Large intestine (tissue), 3 donors: ENCODE measurements around the gene CBFB. TPM values are rescaled to one million over a fixed set of nuclear protein-coding genes. Genes with fewer than 3 reads are reported as not detected.

Experiments used
- DNase-seq, 2 donors: peaks; one replicate each; pipeline versions ENCODE4 v3.0.0 to v3.0.0-alpha.2; 2013
- H3K27ac ChIP-seq: one replicate; pipeline ENCODE4 v1.5.1; 2013; ENCODE audit warnings: low read length
- H3K27me3 ChIP-seq: 2 replicates; pipeline ENCODE4 v1.6.1; 2013; ENCODE audit warnings: low read length; ENCODE audit not compliant: control insufficient read depth, insufficient read depth
- H3K36me3 ChIP-seq: 2 replicates; pipeline ENCODE4 v1.6.1; 2013; ENCODE audit warnings: low read length; ENCODE audit not compliant: control insufficient read depth, insufficient read depth
- H3K4me1 ChIP-seq: one replicate; pipeline ENCODE4 v1.6.1; 2013; ENCODE audit warnings: low read length; ENCODE audit not compliant: control insufficient read depth, insufficient read depth
- H3K4me3 ChIP-seq: one replicate; pipeline ENCODE4 v1.5.1; 2013; ENCODE audit warnings: low read length
- H3K9me3 ChIP-seq: one replicate; pipeline ENCODE4 v1.6.1; 2013; ENCODE audit warnings: mild to moderate bottlenecking, low read depth, low read length, moderate library complexity; ENCODE audit not compliant: control insufficient read depth
- WGBS: methylation state at CpG from one replicate; pipeline ENCODE4 v1.1.5; 2013; ENCODE audit warnings: low lambda C conversion rate; ENCODE audit not compliant: insufficient coverage; 5-methylcytosine and 5-hydroxymethylcytosine counted together
- polyA plus RNA-seq: library from polyadenylated mRNA; unstranded; fragments of 120-200 nt; gene quantifications from one replicate; pipeline ENCODE4 v1.2.1, GENCODE V29; 2013

Gene CBFB
- polyA plus RNA-seq, 1 donor = 25.1 TPM

DNA sequence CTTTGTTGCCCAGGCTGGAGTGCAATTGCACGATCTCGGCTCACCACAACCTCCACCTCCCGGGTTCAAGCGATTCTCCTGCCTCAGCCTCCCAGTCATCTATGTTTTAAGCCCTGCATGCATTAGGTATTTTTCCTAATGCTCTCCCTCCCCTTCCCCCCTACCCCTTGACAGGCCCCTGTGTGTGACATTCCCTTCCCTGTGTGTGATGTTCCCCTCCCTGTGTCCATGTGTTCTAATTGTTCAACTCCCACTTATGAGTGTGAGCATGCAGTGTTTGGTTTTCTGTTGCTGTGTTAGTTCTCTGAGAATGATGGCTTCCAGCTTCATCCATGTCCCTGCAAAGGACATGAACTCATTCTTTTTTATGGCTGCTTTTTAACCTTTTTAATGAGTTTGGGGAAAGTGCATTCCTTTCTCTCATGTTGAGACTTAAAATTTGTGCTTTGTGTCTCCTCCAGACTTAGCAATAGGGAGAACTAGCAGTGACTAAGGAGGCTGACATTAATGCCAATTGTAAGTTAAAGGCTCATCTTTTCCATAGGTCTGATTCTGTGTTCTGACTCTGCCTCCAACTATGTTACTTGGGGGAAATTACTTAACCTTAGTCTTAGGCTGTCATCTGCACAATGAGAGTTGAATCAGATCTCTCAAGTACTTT lies 63.1 kb downstream of the CBFB start:
- Histone ChIP-seq H3K27me3 (no peaks in the 10 kb centered on the region), H3K36me3 (peaks cover 7% of the 10 kb centered on the region), H3K4me1 (no peaks in the 10 kb centered on the region), H3K27ac (no peak overlapping the region), H3K9me3 (no peaks in the 10 kb centered on the region), H3K4me3 (no peak overlapping the region)
- no peak for DNase-seq
- no CpG with 5 or more reads among the region's 4 CpGs for WGBS

DNA sequence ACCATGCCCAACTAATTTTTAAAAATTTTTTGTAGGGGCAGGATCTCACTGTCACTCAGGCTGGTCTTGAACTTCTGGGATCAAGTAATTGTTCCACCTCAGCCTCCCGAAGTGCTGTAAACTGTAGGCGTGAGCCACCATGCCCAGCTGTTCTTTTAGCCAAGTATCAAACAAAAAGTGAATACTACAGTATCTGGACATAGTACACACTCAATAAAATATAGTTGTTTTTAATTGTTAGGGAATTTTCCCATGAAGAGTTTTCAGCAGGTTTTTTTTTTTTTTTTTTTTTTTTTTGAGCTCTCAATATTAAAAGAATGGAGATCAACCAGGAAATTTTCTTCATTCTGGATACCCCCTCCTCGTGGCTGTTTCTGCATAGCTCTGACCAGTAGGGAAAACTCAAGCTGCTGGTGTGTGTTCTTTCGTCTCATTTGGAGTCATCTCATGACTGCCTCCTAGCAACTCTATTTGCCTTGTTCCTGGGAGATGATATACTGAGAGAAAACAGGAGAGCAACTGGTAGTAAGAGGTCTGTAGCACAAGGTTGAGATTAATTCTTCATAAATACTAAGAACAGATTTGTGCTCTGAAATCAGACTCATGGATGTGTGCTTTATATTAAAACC lies 64.3 kb downstream of the CBFB start:
- Histone ChIP-seq H3K9me3 (no peaks in the 10 kb centered on the region), H3K36me3 (peaks cover 7% of the 10 kb centered on the region), H3K27me3 (no peaks in the 10 kb centered on the region), H3K4me3 (no peak overlapping the region), H3K4me1 (no peaks in the 10 kb centered on the region), H3K27ac (no peak overlapping the region)
- WGBS = no CpG with 5 or more reads among the region's 4 CpGs
- DNase-seq = no peak

GRCh38 chr16:67098599-67098998 lies 69.7 kb downstream of the CBFB start:
- peaks cover 6% of the 10 kb centered on the region for H3K36me3 ChIP-seq
- no peaks in the 10 kb centered on the region for H3K27me3 ChIP-seq
- H3K9me3 ChIP-seq = no peaks in the 10 kb centered on the region
- no peak for DNase-seq
- no CpG with 5 or more reads among the region's 2 CpGs for WGBS
- no peaks in the 10 kb centered on the region for H3K4me1 ChIP-seq
- no peak overlapping the region for H3K27ac ChIP-seq
- no peak overlapping the region for H3K4me3 ChIP-seq

DNA sequence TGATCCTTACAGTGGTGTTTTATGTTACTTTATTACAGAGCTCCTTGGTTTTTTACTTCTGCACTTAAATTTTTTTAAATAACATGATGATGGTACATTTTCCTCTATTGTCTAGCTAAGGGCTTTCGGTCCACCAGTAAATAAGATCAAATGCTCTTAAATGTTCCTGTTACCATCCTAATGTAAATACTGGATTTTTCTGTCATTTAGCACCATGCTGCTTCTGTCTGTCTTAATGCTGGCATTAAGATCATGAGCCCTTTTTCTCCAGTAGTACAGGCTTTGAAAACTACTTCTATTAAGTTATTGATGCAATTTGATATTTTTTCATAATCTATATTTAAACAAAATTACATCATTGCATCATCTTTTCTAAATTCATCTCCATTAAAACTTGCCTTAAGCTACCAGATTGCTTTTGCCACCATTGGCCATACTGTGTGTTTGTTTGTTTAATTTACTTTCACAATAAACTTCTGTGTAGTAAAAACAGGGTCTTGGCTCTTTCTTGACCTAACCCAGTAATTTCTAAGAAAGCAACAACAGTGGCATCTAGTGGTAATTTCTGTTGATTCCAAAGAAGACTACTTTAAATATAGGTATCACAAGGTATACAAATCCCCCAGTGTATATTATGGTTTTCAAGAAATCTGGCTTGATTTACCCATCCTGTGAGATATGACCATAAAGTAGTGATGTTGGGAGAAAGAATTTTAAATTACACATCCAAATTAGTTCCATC lies 71.8 kb downstream of the CBFB start:
- Histone ChIP-seq H3K36me3 (peaks cover 3% of the 10 kb centered on the region), H3K9me3 (no peaks in the 10 kb centered on the region), H3K27ac (no peak overlapping the region), H3K4me1 (no peaks in the 10 kb centered on the region), H3K27me3 (no peaks in the 10 kb centered on the region), H3K4me3 (no peak overlapping the region)
- peak in 1 of 2 donors; percentile 17 for DNase-seq
- no CpG with 5 or more reads among the region's 1 CpG for WGBS

DNA sequence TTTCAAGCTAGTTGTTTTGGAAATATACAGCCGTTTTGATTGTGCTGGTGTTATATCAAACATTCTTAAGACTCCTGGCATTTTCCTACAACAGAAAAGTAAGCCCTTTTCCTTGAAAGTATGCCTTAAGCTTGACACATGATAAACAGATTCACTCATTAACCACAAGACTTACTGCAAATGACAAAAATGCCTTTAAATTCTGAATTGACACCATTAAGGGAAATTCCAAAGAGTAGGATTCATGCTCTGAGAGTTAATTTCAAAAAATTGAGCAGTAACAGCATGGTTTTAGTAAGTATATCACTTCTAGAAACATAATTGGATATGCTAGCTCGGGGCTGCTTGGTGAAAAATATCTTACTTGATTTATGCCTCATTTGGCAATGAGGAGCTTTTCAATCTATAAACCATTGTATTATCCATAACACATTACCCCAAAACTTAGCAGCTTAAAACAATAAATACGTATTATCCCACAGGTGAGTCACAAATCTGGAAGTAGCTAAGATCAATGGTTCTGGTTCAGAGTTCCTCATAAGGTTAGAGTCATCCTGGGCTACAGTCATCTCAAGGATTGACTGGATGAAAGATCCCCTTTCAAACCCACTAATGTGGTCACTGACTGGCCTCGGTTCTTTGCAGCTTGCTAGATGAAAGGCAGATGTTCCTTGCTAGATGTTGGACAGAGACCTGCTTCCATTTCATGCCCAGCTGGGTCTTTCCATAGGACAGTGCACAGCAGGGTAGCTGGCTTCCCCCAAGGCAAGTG lies 72.5 kb downstream of the CBFB start:
- H3K27ac ChIP-seq = no peak overlapping the region
- WGBS = 86% methylated on average over 1 of the region's 4 CpGs

DNA sequence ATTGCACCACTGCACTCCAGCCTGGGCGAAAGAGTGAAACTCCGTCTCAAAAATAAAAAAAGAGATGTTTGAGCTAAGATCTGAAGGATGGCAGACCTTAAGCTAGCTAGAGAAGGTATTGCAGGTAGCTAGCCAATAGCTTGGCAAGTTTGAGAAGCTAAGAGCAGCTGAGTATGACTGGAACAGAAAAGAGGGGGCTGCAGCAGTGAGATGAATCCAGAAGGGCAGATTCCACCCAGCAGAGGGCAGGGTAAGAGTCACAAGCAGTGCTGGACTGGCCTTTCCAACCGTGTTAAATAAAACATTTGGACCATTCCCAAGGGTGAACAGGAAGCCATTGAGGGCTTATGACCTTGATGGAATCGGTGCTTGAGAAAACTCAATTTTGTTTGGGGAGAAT lies 75.1 kb downstream of the CBFB start:
- Histone ChIP-seq H3K4me3 (no peak overlapping the region), H3K9me3 (no peaks in the 10 kb centered on the region), H3K27me3 (no peaks in the 10 kb centered on the region), H3K4me1 (peaks cover 4% of the 10 kb centered on the region), H3K27ac (no peak overlapping the region), H3K36me3 (no peaks in the 10 kb centered on the region)
- no CpG with 5 or more reads among the region's 4 CpGs for WGBS
- DNase-seq = peak in 1 of 2 donors; percentile 23

More for the DNA sequence above, 72.5 kb downstream of the CBFB start:
- no peaks in the 10 kb centered on the region for H3K27me3 ChIP-seq
- no peak for DNase-seq
- H3K4me1 ChIP-seq = no peaks in the 10 kb centered on the region
- peaks cover 3% of the 10 kb centered on the region for H3K36me3 ChIP-seq
- no peaks in the 10 kb centered on the region for H3K9me3 ChIP-seq
- no peak overlapping the region for H3K4me3 ChIP-seq

DNA sequence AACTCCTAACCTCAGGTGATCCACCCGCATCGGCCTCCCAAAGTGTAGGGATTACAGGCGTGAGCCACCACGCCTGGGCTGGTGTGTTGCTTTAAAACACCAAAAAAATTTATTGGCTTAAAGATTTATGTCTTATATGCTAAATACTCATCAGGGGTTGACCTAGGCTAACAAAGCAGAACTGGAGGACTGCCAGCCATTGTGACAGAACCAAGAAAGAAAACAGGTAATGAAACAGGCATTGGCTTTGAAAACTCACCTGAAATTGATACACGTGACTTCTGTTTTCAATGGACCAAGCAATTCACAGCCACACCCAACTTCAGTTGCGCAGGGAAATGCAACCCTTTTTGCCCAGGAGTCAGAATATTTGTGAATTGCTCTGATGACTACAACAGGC lies 75.9 kb downstream of the CBFB start:
- Histone ChIP-seq H3K27ac (no peak overlapping the region), H3K27me3 (no peaks in the 10 kb centered on the region), H3K4me3 (no peak overlapping the region), H3K4me1 (peaks cover 7% of the 10 kb centered on the region), H3K9me3 (no peaks in the 10 kb centered on the region), H3K36me3 (no peaks in the 10 kb centered on the region)
- DNase-seq = peak in 1 of 2 donors; percentile 16
- no CpG with 5 or more reads among the region's 6 CpGs for WGBS

GRCh38 chr16:67105246-67105645 lies 76.3 kb downstream of the CBFB start:
- no peaks in the 10 kb centered on the region for H3K27me3 ChIP-seq
- no peak for DNase-seq
- H3K9me3 ChIP-seq = no peaks in the 10 kb centered on the region
- peaks cover 7% of the 10 kb centered on the region for H3K4me1 ChIP-seq
- no peaks in the 10 kb centered on the region for H3K36me3 ChIP-seq
- no CpG with 5 or more reads among the region's 2 CpGs for WGBS
- H3K27ac ChIP-seq = no peak overlapping the region
- H3K4me3 ChIP-seq = no peak overlapping the region

DNA sequence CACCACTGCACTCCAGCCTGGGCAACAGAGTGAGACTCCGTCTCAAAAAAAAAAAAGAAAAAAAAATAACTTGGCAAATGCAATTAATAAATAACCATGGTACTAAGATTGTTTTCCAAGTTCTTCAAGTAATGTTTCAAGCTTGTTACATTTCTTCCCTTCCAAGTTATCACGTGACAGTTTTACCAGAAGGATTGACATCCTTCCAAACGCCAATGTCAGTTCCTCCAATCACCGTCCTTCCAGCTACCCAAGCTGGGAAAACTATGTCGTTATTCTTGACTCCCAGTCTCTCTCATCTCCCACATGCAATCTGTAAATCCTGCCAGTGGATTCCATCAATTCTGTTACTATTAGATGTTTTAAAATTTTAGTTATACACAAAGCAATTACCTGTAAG lies 76.9 kb downstream of the CBFB start:
- no peaks in the 10 kb centered on the region for H3K36me3 ChIP-seq
- no peak overlapping the region for H3K4me3 ChIP-seq
- no peaks in the 10 kb centered on the region for H3K27me3 ChIP-seq
- 100% methylated on average over 1 of the region's 5 CpGs for WGBS
- no peak overlapping the region for H3K27ac ChIP-seq
- no peaks in the 10 kb centered on the region for H3K9me3 ChIP-seq
- no peak for DNase-seq
- H3K4me1 ChIP-seq = peaks cover 7% of the 10 kb centered on the region

- Histone ChIP-seq H3K9me3 (no peaks in the 10 kb centered on the region), H3K4me3 (no peak overlapping the region), H3K27me3 (no peaks in the 10 kb centered on the region), H3K27ac (no peak overlapping the region), H3K36me3 (no peaks in the 10 kb centered on the region), H3K4me1 (peaks cover 7% of the 10 kb centered on the region)
- no peak for DNase-seq
- WGBS = 97% methylated on average over 4 of the region's 6 CpGs
These were observed 79.5 kb downstream of the CBFB start for GRCh38 chr16:67108489-67108888.
